HG03159 (cell line): ENCODE data around the gene CELF2.

Experiments
- ATAC-seq: cut with Tn5 transposase; IDR thresholded peaks from one replicate; pipeline ENCODE4 v1.9.1; 2021; ENCODE audit warnings: mild to moderate bottlenecking, moderate library complexity; ENCODE audit not compliant: unreplicated experiment

CELF2 gene

GRCh38 chr10:11214407-11214806 lies 196.7 kb downstream of the CELF2 start:
- no peak for ATAC-seq

- no peak for ATAC-seq
Observed at GRCh38 chr10:11215471-11215870, 197.8 kb downstream of the CELF2 start.

GRCh38 chr10:11217521-11217920 lies 199.8 kb downstream of the CELF2 start:
- ATAC-seq: no peak

- ATAC-seq: no peak
Observed at GRCh38 chr10:11218395-11218794, 200.7 kb downstream of the CELF2 start.

- ATAC-seq: no peak
Observed at GRCh38 chr10:11219431-11219830, 201.8 kb downstream of the CELF2 start.

GRCh38 chr10:11223081-11223480 lies 205.4 kb downstream of the CELF2 start:
- no peak for ATAC-seq

GRCh38 chr10:11223507-11224140 lies 206.0 kb downstream of the CELF2 start:
- ATAC-seq: no peak

- ATAC-seq: no peak
Observed at GRCh38 chr10:11224321-11224720, 206.6 kb downstream of the CELF2 start.

GRCh38 chr10:11224792-11225416 lies 207.2 kb downstream of the CELF2 start:
- ATAC-seq: no peak

GRCh38 chr10:11225935-11226334 lies 208.3 kb downstream of the CELF2 start:
- ATAC-seq: peak; percentile 48

GRCh38 chr10:11227103-11227502 lies 209.4 kb downstream of the CELF2 start:
- peak; percentile 51 for ATAC-seq

- no peak for ATAC-seq
Observed at GRCh38 chr10:11229893-11230292, 212.2 kb downstream of the CELF2 start.

GRCh38 chr10:11230498-11231167 lies 213.0 kb downstream of the CELF2 start:
- no peak for ATAC-seq

- ATAC-seq: no peak
Observed at GRCh38 chr10:11231285-11231684, 213.6 kb downstream of the CELF2 start.

GRCh38 chr10:11232222-11232961 lies 214.7 kb downstream of the CELF2 start:
- no peak for ATAC-seq

- ATAC-seq: no peak
Observed at GRCh38 chr10:11234857-11235531, 217.3 kb downstream of the CELF2 start.

- peak; percentile 4 for ATAC-seq
Observed at GRCh38 chr10:11235771-11236170, 218.1 kb downstream of the CELF2 start.

- peak; percentile 71 for ATAC-seq
Observed at GRCh38 chr10:11236234-11236633, 218.6 kb downstream of the CELF2 start.

- peak; percentile 32 for ATAC-seq
Observed at GRCh38 chr10:11237571-11237970, 219.9 kb downstream of the CELF2 start.

- no peak for ATAC-seq
Observed at GRCh38 chr10:11238893-11239292, 221.2 kb downstream of the CELF2 start.

- ATAC-seq: no peak
Observed at GRCh38 chr10:11240641-11241040, 223.0 kb downstream of the CELF2 start.
